HEK293 (cell line): ENCODE measurements around the gene CCDC50.

ENCODE experiments used
- CTCF ChIP-seq: fragments of 450-650 bp; formaldehyde crosslinking; IDR thresholded peaks from 2 replicates; pipeline ENCODE4 v1.5.1; 2016; ENCODE audit warnings: missing biosample characterization, missing genetic modification characterization
- MEIS1 ChIP-seq: sonication (generic); formaldehyde crosslinking; IDR thresholded peaks from 2 replicates; pipeline ENCODE4 v1.8.1; 2022; ENCODE audit warnings: missing genetic modification reagents, mild to moderate bottlenecking, borderline replicate concordance
- TF ChIP-seq, protein P1 (sequence below): fragments of 450-650 bp; formaldehyde crosslinking; IDR thresholded peaks from 2 replicates; pipeline ENCODE4 v1.5.1; 2016; ENCODE audit warnings: missing biosample characterization, missing genetic modification characterization

GRCh38 chr3:191425322-191425734 lies 96.1 kb downstream of the CCDC50 start:
- no peak for TF ChIP-seq MEIS1 (CRISPR knock-in tag)
- TF ChIP-seq, protein P1, sequence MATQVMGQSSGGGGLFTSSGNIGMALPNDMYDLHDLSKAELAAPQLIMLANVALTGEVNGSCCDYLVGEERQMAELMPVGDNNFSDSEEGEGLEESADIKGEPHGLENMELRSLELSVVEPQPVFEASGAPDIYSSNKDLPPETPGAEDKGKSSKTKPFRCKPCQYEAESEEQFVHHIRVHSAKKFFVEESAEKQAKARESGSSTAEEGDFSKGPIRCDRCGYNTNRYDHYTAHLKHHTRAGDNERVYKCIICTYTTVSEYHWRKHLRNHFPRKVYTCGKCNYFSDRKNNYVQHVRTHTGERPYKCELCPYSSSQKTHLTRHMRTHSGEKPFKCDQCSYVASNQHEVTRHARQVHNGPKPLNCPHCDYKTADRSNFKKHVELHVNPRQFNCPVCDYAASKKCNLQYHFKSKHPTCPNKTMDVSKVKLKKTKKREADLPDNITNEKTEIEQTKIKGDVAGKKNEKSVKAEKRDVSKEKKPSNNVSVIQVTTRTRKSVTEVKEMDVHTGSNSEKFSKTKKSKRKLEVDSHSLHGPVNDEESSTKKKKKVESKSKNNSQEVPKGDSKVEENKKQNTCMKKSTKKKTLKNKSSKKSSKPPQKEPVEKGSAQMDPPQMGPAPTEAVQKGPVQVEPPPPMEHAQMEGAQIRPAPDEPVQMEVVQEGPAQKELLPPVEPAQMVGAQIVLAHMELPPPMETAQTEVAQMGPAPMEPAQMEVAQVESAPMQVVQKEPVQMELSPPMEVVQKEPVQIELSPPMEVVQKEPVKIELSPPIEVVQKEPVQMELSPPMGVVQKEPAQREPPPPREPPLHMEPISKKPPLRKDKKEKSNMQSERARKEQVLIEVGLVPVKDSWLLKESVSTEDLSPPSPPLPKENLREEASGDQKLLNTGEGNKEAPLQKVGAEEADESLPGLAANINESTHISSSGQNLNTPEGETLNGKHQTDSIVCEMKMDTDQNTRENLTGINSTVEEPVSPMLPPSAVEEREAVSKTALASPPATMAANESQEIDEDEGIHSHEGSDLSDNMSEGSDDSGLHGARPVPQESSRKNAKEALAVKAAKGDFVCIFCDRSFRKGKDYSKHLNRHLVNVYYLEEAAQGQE (tag by site-specific recombination), result no peak
- TF ChIP-seq CTCF (tag by site-specific recombination), result no peak
